Measurements from ENCODE around the gene DOCK4.

- TF ChIP-seq RAD21 (IDR thresholded peaks at IDR 0.05 in 1 of 2, conservative IDR thresholded peaks at IDR 0.05 in 1 of 2; ENCODE audit: low read depth in 2 of 2, low read length in 2 of 2) (no peak), SUZ12 (IDR thresholded peaks at IDR 0.05; ENCODE audit: low read length) (no peak), EZH2 (IDR thresholded peaks at IDR 0.05; ENCODE audit: low read depth, low read length, severe bottlenecking) (no peak), TAF1 (IDR thresholded peaks at IDR 0.05; ENCODE audit: low read depth, low read length) (no peak)
- TF ChIP-seq, protein P1, sequence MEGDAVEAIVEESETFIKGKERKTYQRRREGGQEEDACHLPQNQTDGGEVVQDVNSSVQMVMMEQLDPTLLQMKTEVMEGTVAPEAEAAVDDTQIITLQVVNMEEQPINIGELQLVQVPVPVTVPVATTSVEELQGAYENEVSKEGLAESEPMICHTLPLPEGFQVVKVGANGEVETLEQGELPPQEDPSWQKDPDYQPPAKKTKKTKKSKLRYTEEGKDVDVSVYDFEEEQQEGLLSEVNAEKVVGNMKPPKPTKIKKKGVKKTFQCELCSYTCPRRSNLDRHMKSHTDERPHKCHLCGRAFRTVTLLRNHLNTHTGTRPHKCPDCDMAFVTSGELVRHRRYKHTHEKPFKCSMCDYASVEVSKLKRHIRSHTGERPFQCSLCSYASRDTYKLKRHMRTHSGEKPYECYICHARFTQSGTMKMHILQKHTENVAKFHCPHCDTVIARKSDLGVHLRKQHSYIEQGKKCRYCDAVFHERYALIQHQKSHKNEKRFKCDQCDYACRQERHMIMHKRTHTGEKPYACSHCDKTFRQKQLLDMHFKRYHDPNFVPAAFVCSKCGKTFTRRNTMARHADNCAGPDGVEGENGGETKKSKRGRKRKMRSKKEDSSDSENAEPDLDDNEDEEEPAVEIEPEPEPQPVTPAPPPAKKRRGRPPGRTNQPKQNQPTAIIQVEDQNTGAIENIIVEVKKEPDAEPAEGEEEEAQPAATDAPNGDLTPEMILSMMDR (IDR thresholded peaks at IDR 0.05; ENCODE audit: control extremely low read depth in 1 of 3, insufficient read depth in 1 of 3, low read depth in 1 of 3, low read length in 3 of 3) = no peak
Measured at GRCh38 chr7:111900283-111900682, 305.9 kb downstream of the DOCK4 start.

All from H1 (cell line).